ENCODE measurements around the gene RHO.

Gene RHO

DNA sequence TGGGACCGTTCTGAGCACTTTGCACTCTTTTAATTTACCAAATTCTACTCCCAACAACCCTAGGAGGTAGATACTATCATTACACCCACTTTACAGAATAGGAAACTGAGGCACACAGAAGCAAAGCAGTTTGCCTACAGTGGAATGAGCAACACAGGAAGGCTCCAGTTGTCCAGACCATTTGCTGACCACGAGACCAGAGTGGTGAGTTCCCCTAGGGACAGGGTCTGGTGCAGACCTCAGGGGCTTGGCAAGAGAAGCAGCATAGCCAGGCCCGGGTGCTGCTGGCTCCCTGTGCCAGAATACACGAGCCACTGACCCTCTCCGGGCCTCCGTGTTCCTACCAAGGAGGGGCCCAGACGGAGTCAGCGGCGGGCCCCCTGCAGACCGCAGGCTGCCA lies 51.6 kb downstream of the RHO start:
- Histone ChIP-seq H3K4me1 (ENCODE audit: insufficient read depth, low read length) (peaks cover 40% of the 10 kb centered on the region), H3K36me3 (ENCODE audit: insufficient read depth, low read length) (peaks cover 100% of the 10 kb centered on the region), H3K27ac (ENCODE audit: low read length) (0 out of 2 replicates have a peak overlapping the region, but pooled peaks have one; percentile 65), H3K4me2 (ENCODE audit: insufficient read depth, low read length) (no peak overlapping the region), H3K9me3 (ENCODE audit: insufficient read depth, low read length, severe bottlenecking) (no peaks in the 10 kb centered on the region), H3K79me2 (ENCODE audit: insufficient read depth, low read length) (peaks cover 26% of the 10 kb centered on the region), H2AFZ (ENCODE audit: low read depth, low read length) (no peak overlapping the region), H3K4me3 (ENCODE audit: low read depth in 1 of 2, low read length in 2 of 2) (no peak overlapping the region), H3K9ac (ENCODE audit: low read depth, low read length) (no peak overlapping the region), H4K20me1 (ENCODE audit: insufficient read depth, low read length) (peaks cover 58% of the 10 kb centered on the region), H3K27me3 (ENCODE audit: insufficient read depth, low read length, poor library complexity) (no peaks in the 10 kb centered on the region)
- DNase-seq (no peak), ATAC-seq (ENCODE audit: insufficient read depth, low read depth) (no peak)
- no peak for TF ChIP-seq EZH2 (IDR thresholded peaks at IDR 0.05; ENCODE audit: borderline replicate concordance, low read depth, low read length, severe bottlenecking)

GRCh38 chr3:129581623-129582022 lies 53.2 kb downstream of the RHO start:
- no peak overlapping the region for H3K4me2 ChIP-seq (ENCODE audit: insufficient read depth, low read length)
- H3K4me1 ChIP-seq (ENCODE audit: insufficient read depth, low read length): peaks cover 36% of the 10 kb centered on the region
- H3K4me3 ChIP-seq (ENCODE audit: low read depth in 1 of 2, low read length in 2 of 2): no peak overlapping the region
- no peaks in the 10 kb centered on the region for H3K27me3 ChIP-seq (ENCODE audit: insufficient read depth, low read length, poor library complexity)
- no peak overlapping the region for H3K9ac ChIP-seq (ENCODE audit: low read depth, low read length)
- H3K9me3 ChIP-seq (ENCODE audit: insufficient read depth, low read length, severe bottlenecking): no peaks in the 10 kb centered on the region
- H3K79me2 ChIP-seq (ENCODE audit: insufficient read depth, low read length): peaks cover 42% of the 10 kb centered on the region
- no peak for ATAC-seq (ENCODE audit: insufficient read depth, low read depth)
- H2AFZ ChIP-seq (ENCODE audit: low read depth, low read length): no peak overlapping the region
- H3K27ac ChIP-seq (ENCODE audit: low read length): no peak overlapping the region
- H4K20me1 ChIP-seq (ENCODE audit: insufficient read depth, low read length): peaks cover 60% of the 10 kb centered on the region
- TF ChIP-seq, protein P1, sequence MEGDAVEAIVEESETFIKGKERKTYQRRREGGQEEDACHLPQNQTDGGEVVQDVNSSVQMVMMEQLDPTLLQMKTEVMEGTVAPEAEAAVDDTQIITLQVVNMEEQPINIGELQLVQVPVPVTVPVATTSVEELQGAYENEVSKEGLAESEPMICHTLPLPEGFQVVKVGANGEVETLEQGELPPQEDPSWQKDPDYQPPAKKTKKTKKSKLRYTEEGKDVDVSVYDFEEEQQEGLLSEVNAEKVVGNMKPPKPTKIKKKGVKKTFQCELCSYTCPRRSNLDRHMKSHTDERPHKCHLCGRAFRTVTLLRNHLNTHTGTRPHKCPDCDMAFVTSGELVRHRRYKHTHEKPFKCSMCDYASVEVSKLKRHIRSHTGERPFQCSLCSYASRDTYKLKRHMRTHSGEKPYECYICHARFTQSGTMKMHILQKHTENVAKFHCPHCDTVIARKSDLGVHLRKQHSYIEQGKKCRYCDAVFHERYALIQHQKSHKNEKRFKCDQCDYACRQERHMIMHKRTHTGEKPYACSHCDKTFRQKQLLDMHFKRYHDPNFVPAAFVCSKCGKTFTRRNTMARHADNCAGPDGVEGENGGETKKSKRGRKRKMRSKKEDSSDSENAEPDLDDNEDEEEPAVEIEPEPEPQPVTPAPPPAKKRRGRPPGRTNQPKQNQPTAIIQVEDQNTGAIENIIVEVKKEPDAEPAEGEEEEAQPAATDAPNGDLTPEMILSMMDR (IDR thresholded peaks at IDR 0.05; ENCODE audit: borderline replicate concordance, extremely low read depth, low read length, poor library complexity, severe bottlenecking): no peak
- TF ChIP-seq EZH2 (IDR thresholded peaks at IDR 0.05; ENCODE audit: borderline replicate concordance, low read depth, low read length, severe bottlenecking): no peak
- H3K36me3 ChIP-seq (ENCODE audit: insufficient read depth, low read length): peaks cover 100% of the 10 kb centered on the region
- no peak for DNase-seq

GRCh38 chr3:129582799-129583198 lies 54.4 kb downstream of the RHO start:
- Histone ChIP-seq H4K20me1 (ENCODE audit: insufficient read depth, low read length) (peaks cover 66% of the 10 kb centered on the region), H3K27me3 (ENCODE audit: insufficient read depth, low read length, poor library complexity) (no peaks in the 10 kb centered on the region), H3K36me3 (ENCODE audit: insufficient read depth, low read length) (peaks cover 100% of the 10 kb centered on the region), H2AFZ (ENCODE audit: low read depth, low read length) (no peak overlapping the region), H3K79me2 (ENCODE audit: insufficient read depth, low read length) (peaks cover 54% of the 10 kb centered on the region), H3K4me2 (ENCODE audit: insufficient read depth, low read length) (no peak overlapping the region), H3K4me1 (ENCODE audit: insufficient read depth, low read length) (peaks cover 24% of the 10 kb centered on the region), H3K27ac (ENCODE audit: low read length) (no peak overlapping the region), H3K9me3 (ENCODE audit: insufficient read depth, low read length, severe bottlenecking) (no peaks in the 10 kb centered on the region), H3K9ac (ENCODE audit: low read depth, low read length) (no peak overlapping the region), H3K4me3 (ENCODE audit: low read depth in 1 of 2, low read length in 2 of 2) (no peak overlapping the region)
- DNase-seq (no peak), ATAC-seq (ENCODE audit: insufficient read depth, low read depth) (no peak)
- no peak for TF ChIP-seq EZH2 (IDR thresholded peaks at IDR 0.05; ENCODE audit: borderline replicate concordance, low read depth, low read length, severe bottlenecking)
- TF ChIP-seq, protein P1 (IDR thresholded peaks at IDR 0.05; ENCODE audit: borderline replicate concordance, extremely low read depth, low read length, poor library complexity, severe bottlenecking): no peak

- no peak overlapping the region for H2AFZ ChIP-seq (ENCODE audit: low read depth, low read length)
- H3K27ac ChIP-seq (ENCODE audit: low read length): no peak overlapping the region
- H3K27me3 ChIP-seq (ENCODE audit: insufficient read depth, low read length, poor library complexity): no peaks in the 10 kb centered on the region
- peaks cover 19% of the 10 kb centered on the region for H3K4me1 ChIP-seq (ENCODE audit: insufficient read depth, low read length)
- H3K9ac ChIP-seq (ENCODE audit: low read depth, low read length): no peak overlapping the region
- peaks cover 59% of the 10 kb centered on the region for H3K79me2 ChIP-seq (ENCODE audit: insufficient read depth, low read length)
- no peak for TF ChIP-seq EZH2 (IDR thresholded peaks at IDR 0.05; ENCODE audit: borderline replicate concordance, low read depth, low read length, severe bottlenecking)
- TF ChIP-seq, protein P1 (IDR thresholded peaks at IDR 0.05; ENCODE audit: borderline replicate concordance, extremely low read depth, low read length, poor library complexity, severe bottlenecking): no peak
- no peaks in the 10 kb centered on the region for H3K9me3 ChIP-seq (ENCODE audit: insufficient read depth, low read length, severe bottlenecking)
- H3K4me2 ChIP-seq (ENCODE audit: insufficient read depth, low read length): no peak overlapping the region
- H3K36me3 ChIP-seq (ENCODE audit: insufficient read depth, low read length): peaks cover 100% of the 10 kb centered on the region
- peaks cover 65% of the 10 kb centered on the region for H4K20me1 ChIP-seq (ENCODE audit: insufficient read depth, low read length)
- H3K4me3 ChIP-seq (ENCODE audit: low read depth in 1 of 2, low read length in 2 of 2): no peak overlapping the region
- ATAC-seq (ENCODE audit: insufficient read depth, low read depth) (no peak), DNase-seq (no peak)
Observed at GRCh38 chr3:129583289-129583688, 54.9 kb downstream of the RHO start.
